Measurements from ENCODE around the gene WASF2.
"Not testable (repeated sequence)": the region's sequence is repeated elsewhere in the genome, so short reads cannot be mapped to it uniquely, and the experiment has no call there.

WASF2 gene

DNA sequence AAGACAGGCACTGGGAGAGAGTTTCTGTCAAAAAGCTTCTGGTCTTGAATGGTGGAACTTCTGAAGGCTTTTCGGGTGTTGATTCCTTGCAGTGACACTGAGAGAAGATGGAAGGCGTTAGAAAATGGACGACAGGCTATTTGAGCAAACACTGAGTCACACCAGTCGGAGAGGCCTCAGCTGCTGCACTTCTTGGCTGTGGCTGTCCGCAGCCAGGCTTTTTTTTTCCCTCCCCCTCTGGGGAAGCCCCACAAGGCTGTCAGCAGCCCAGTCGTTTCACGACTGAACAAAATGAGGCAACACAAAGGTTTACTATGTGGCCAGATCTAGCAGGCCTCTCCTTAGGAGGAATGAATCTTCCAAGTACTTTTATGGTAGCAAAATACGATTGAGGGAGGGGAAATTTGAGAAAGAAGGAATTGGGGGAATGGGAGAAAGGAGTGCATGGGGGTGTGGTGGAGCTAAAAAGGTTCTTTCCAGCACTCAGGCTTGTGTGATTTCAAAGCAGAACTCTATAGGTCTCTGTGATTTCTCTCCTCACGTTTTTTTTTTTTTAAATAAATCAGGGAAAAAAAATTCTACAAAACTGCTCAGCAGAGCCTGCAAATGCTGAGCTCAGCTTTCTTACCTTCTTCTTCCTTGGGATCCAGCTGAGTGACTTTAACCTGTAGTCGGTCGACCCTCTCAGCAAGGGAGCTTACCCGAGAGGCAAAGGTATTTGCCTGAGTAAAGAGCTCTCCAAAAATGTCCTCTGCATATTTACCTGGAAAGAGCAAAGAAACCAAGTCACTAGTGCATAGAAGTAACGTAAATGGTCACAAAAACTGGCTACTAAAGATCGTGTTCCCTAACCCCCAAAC, 71.4 kb downstream of the WASF2 start:
- DNase-seq (ENCODE audit: low read depth): peak; percentile 87

DNA sequence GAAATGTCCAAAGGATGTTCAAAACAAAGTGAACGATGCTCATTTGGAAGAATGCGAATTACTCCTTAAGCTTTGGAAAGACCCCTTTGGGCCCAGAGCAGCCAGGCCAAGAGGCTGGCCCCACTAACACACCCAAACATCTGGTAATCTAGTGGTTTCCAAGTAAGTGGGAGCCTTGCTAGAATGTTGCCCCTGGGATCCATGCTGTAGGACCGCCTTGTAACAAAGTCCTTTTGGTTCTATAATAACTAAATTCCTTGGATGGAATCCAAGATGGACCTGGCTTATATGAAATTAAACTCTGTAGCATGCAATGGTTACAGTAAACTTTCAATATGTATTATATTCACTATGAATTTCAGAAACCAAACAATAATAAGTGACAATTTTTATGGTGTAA, 72.3 kb downstream of the WASF2 start:
- no peak for DNase-seq (ENCODE audit: low read depth)

DNA sequence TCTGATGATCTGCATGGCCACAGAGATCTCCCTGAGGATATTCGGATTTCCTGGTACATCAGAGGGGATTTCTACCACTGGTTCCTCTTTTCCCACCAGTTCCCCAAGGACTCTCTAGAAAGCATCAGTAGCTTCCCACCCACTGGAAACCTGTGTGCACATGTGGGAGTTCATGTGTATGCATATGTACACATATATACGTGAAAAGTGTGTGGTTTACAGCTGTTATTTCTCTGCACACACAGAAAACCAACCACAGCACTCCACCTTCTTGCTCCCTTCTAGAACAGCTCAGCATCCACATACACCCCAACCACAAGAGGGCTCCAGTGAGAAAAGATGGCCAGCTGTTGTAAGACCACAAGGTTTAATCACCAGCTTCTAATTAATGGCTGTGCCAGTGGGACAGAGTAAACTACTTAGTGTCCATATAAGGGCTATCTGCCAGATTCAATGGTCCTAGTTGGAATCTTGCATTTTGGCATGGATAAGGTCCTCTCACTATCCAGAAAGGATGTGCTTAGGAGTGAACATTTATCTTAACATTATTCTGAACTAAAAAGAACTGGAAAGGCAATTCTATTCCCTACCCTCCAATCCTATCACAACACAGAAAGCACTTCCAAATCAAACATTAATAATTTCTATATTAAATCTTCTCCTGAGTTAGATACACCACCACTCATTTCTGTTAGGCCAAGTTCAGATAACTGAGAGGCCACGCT, 73.4 kb downstream of the WASF2 start:
- peak; percentile 43 for DNase-seq (ENCODE audit: low read depth)

DNA sequence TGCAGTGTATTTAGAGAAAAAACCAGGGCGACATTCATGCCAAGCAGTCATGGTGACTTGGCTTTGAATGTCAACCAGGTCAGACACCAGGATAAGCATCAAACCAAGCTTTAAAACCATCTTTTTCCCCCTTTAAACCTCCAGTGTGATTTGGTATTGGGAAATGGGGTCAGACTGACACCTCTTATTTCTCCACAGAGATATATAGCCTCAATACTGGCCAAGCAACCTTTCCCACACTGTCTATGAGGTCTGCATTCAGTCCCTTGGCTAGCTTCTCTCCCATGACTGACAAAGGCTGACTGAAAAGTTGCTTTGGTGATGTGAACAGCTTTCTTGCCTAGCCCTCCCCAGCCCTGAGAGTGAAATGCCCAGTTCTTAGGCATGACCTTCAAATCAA, 75.9 kb downstream of the WASF2 start:
- no peak for DNase-seq (ENCODE audit: low read depth)

DNA sequence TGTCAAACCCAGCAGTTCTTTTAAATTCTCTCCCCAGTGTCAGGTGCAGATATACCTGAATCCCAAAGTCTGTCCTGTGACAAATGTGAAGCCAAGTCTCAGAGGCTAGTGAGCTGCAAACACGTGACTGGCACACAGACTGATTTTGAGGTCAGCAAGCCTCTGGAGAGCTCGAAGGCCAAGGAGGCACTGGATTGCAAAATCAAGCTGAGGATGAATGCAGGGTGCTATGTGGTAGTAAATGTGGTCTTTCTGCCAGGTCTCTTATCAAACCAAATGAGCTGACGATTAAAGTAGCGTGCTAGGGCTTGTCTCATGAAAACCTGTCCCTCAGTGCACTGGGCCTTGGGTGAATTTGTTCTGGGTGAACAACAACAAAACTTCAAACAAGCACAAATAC, 77.0 kb downstream of the WASF2 start:
- no peak for DNase-seq (ENCODE audit: low read depth)

DNA sequence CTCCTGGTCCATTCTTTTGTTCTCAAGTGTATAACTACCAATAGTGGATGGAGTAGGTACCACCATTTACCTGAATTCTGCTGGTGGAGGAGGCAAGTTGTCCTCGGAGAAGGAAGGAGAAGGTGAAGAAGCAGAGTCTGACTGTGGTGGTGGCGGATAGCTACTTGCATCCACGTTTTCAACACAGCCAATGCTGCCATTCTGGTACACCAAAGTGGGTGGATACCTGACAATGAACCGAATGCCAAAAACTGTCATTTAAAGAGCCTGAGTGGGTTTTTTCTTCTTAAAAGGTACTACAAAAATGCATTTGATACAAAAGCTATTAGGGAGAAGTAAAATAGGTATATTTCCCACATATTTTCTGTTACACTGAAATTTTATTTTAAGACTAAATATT, 77.5 kb downstream of the WASF2 start:
- no peak for DNase-seq (ENCODE audit: low read depth)

DNA sequence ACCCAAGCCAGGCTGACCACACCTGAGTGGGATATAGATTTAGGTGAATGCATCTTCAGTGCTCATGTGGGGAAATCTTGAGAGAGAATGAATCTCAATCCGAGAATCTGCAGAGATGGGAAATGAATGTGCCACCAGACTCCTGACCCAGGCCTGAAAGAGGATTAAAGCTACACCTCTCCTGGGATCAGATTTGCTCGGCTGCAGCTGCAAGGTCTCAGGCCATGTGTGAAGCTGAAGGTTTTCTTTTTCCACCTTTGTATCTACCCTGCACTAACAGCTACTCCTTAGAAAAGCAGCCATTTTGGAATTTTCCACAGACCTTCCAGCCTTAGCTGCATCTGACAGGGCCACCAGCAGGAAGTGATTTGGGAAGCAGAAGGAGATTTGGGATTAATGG, 79.3 kb downstream of the WASF2 start:
- no peak for DNase-seq (ENCODE audit: low read depth)

DNA sequence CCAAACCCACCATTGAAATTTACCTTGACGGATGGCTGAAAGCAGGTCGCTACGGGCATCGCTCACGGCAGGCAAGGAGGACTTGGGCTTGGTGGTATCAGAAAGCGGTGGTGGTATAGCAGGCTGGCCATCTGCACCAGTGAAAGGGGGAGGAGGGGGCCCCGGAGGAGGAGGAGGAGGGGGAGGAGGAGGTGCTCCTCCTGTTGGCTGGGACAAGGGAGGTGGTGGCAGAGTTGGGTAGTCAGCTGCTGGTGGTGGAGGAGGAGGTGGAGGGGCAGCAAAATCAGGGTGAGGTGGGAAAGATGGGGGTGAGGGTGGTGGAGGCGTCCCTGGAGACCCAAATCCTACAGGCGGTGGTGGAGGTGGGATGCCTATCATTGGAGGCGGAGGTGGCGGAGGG, 80.3 kb downstream of the WASF2 start:
- no peak for DNase-seq (ENCODE audit: low read depth)

DNA sequence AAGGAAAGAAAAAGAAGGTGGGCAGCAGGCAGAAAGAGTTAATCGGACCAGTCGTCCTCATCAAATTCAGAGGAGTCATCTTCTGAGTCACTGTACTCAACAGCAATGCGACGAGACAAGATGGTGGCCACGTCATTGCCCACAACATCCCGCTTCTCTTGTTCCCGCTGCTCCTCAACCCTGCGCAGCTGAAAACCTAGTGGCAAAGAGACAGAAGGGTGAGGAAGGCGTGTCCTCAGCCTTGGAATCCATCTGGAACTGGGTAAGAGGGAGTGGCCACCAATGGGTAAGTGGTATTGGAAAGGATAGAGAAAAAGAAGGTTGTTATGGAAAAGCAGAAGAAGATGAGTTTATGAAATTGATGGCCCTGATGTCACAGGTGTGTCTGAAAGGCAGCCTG, 81.8 kb downstream of the WASF2 start:
- peak; percentile 34 for DNase-seq (ENCODE audit: low read depth)

DNA sequence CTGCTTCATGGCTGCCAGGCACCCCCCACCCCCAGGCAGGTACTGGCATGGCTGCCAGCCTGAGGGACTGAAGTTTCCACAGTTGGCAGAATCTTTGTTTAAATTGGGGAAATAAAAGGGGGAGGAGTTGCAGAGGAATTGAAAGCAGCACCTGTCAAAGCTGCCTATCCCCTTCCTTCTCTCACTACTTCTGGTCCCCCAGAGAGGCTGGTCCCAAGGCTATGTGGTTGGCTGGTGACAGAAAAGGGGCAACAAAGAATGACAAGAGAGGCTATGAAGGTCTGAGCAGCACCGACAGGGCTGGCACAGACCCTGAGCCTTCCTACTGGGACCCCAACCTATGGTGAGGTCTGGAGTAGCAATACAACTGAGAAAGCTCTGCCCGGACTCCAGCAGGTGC, 83.2 kb downstream of the WASF2 start:
- DNase-seq (ENCODE audit: low read depth): not testable (repeated sequence)

DNA sequence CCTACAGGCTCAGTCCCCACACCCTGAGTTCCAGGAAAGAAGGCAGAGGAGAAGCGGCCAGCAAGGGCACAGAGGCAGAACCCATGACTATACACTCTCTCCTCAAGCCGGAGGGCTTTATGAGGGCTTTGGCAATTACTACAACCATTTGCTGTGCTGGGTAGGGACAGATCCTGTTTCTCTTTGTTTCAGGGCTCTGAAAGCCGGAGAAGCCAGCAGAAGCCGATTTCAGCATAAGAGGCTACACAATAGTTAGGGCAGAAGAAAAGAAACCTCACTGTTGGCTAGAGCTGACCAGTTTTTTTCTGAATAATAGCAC, 83.6 kb downstream of the WASF2 start:
- no peak for DNase-seq (ENCODE audit: low read depth)

DNA sequence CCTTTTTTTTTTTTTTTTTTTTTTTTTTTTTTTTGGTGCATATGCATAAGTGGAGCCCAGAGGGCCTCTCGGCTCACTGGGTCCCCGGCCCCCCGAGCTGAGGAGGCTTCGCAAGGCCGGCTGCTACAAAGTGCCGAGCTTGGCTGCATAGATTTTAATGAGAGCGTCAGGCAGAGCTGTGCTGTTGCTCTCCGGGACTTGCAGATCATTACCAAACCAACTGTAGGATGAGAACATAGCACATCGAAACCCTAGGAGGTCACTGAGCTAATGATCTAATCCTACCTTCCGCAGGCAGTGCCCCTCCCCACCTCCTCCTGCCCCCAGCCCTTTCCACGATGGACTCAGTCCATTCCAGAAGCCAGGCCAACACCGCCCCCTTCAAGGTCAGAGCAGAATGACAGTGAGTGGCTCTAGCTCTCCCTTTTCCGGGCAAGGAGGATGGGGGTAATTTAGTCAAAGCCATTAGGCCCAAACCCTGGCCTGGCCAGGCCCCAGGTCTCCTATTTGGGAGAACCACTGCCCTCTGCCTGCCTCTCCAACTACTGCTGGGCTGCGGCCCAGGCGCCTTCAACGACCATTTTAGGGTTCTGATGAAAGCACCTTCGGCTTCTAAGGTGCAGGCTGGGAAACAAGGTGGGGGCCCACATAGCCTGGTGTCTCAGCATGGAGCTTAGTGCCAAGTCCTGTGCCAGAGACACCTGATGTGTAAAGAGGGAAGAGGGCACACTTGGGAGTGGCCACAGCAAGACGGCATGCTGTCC, 84.2 kb downstream of the WASF2 start:
- not testable (repeated sequence) for DNase-seq (ENCODE audit: low read depth)

DNA sequence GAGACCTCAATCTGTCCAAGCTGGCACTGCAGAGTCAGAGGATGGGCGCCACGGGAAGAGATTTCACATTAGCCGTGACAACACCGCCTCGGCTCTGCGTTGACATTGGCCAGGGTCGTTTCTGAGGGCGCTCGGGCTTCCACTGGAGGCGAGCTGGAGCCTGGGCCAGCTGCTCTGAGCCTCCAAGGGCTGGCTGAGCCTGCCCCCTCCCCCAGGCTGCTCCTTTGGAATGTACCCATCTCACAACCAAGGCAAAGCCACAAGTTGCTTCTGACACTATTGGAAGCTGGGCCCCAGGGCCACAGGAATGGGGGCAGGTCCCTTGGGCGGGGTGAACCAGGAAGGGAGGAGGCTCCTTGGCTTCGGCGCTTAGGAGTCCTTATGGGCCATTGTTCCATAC, 84.9 kb downstream of the WASF2 start:
- DNase-seq (ENCODE audit: low read depth): no peak

DNA sequence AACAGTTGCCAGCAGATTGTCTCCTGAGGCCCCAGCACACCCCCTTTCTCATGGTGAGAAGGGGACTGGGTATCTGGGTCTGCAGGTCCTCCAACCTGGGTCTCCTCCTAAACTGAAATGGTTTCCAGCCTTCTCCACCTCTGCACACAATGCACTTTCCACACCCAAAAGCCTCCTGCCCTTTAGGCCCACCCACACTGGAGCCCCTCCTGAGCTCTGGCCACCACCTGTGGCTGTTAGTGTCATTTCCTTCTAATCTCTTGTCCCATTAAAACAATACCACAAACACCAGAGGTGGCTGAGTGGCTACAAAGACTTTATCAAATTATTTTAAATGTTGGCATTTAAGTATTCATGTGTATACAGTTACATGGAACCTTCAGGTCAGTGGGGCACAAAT, 86.0 kb downstream of the WASF2 start:
- no peak for DNase-seq (ENCODE audit: low read depth)

DNA sequence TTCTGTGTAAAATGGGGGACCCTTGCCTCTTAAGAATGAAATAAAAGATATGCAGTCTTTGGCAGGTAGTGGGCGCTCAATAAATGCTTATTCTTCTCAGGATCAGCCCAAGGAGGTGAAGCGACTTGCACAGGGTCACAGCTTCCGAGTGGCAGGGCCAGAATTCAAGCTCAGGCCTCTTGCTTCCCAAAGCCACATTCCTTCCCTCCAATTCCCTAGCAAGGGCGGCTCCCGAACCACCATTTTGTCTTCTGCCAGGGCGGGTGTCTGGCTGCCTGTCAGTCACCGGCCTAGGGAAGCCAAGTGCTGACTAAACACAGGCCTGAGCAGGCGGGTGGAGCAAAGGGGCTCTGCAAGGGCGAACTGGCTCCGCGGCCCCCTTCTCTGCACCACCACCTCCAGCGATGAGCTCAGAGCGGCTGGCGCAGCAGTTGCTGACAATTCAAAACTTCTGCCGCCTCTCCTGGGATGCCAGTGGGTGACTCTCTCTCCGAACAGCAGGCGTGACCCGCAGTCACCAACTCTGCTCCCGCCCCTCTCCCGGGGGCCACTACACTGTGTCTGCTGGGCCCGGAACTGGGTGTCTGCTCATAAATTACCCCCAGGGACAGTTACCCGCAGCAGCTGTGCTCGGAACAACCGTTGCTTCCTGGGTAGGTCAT, 86.8 kb downstream of the WASF2 start:
- DNase-seq (ENCODE audit: low read depth): peak; percentile 32

DNA sequence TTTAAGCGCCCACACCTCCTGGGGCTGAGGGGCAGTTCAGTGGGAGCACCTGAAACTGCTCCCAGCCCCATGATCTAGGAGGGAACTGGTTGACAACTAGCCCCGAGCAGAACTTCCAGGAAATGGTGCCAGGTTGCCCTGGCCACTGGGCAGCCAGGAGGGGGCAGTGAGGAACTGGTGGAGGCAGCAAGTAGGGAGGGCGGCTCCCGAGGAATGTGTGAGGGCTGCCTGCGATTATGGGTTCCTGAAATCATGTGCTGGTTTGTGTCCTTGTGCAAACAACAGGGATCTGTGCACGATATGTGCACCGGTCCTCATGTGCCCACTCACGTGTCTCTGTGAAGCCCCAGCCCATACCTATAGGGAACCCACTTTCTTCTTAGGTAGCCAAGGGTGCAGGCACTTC, 87.6 kb downstream of the WASF2 start:
- DNase-seq (ENCODE audit: low read depth): peak; percentile 36

DNA sequence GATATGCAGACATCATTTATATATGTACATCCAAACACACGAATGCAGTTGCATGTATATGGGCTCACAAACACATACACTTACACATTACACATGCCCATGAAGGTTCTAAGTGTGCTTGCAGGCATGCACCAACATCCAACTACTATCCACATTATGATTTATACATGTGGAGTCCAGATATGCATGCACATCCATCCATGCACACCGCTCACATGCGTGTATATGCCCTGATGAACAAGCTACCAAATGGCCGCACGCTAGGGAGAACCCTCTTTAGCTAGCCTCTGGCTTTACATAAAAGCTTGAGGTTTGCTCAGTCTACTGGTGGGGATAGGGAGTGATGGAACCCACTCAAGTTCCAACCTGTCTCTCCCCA, 89.0 kb downstream of the WASF2 start:
- no peak for DNase-seq (ENCODE audit: low read depth)

DNA sequence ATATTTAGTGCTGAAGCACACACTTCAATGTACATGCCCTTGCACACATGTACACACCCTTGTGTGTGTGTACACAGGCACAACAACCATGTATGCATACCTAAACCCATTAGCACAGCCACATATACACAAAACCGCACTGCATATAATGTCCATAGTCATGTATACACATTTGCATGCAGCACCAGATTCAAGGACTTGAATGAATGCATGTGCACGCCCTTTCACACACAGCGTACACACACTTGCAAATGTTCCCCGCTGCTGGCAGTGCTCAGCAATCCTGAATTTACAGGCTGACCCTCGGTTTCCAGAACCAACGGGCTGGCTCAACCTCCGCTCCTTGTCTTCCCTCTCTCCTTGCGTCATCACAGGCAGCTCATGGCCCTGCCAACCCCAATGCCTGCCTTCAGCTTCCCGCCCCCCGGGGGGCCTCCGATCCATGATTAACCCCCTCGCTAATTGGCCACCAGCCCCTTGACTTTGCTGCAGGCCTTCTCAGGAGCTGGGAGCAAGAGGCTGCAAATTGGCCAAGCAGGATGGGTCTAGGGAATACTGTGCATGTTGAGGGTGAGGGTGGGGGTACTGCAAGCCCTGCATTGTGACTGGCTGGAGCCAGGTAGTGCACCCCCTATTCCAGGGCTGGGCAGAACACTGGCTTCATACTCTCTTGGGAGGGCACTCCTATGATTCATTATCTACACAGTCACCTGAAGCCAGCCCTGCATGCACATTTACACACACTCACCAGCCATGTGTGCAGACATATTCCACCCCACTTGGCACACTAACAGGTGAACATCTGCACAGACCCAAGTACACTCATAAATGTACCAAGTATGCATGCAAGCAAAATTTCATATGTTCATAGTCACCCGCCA, 89.6 kb downstream of the WASF2 start:
- no peak for DNase-seq (ENCODE audit: low read depth)

DNA sequence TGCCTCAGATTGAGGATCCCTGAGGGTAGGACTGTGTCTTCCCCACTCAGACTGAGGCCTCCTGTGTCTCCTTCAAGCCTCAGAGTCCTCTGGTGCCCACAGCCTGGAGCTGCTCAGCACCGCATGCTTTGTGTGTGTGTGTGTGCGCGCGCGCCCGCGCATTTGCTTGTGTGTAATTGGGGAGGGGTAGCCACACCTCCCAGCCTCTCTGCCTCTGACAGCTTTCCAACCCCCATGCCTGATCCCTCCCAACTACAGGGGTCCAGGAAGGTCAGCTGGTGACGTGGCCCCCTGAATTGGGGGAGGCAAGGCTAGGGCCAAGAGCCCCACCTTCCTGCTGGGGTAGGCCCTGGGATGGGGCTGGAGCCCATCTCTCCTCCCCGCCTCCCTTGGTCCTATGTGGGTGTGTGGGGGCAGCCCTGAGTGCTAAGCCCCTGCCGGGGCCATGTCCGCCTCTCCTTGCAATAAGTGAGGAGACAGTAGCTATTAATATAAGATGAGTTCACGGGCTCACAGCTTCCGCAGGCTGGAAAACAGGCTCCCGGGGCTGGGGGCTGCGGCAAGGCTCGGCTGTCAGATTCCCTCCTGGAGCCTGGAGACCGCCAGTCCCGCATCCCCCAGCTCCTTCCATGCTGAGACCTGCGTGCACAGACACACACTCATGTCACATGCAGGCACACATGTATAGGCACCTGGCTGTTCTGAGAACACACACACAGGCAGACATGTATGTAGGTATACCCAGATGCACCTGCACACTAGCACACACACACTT, 90.5 kb downstream of the WASF2 start:
- no peak for DNase-seq (ENCODE audit: low read depth)

DNA sequence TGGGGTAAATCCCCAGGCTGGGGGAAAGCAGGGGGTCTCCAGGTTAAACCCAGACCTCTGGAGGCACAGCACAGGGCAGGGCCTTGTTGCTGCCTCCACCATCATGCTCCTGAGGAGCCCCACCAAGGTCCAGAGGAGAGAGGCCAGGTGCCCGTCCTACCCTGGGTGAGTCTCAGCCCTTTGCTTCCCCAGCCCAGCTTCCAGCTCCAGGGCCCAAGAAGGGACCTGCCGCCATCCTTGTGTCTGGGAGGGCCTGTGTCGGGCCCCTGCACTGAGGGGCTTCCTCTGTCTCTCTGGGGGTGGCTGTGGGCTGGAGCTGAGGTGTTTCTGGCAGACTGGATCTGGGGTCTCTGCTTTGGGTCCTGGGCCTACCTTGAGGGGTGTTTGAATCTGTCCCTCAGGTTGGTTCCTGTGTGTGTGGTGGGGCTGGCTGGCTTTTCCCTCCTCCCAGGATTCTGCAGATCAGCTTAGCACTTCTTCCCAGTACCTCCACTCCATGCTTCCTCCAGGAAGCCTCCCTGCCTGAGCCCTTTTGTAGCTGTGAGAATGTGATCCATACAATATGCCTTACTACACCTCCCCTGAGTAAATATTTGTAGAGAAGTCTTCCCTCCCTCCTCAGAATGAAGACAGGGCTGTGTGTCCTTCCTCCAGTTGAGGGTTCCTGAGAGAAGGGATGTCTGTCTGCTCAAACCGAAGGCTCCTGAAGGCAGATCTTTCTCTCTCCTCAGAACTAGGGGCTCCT, 91.4 kb downstream of the WASF2 start:
- no peak for DNase-seq (ENCODE audit: low read depth)

Data from GM04504 (cell line).